Measurements from ENCODE around the gene NKAIN2. TPM values are rescaled to one million over a fixed set of nuclear protein-coding genes. Genes with fewer than 3 reads are reported as not detected.

The NKAIN2 gene
- polyA plus RNA-seq, 1 donor (not counting 4 experiments of a cell fraction or from before 2014, with no cell fraction given), result 0.13 TPM

GRCh38 chr6:124073021-124073420 is 269.4 kb downstream of the NKAIN2 start:
- FAIRE-seq (no peak), DNase-seq (ENCODE audit: low read depth, low spot score) (no peak)
- Histone ChIP-seq H3K9ac (ENCODE audit: control insufficient read depth, extremely low read depth, insufficient read depth, low read length) (no peak overlapping the region), H3K9me1 (ENCODE audit: control insufficient read depth, extremely low read depth, insufficient read depth, low read length) (no peaks in the 10 kb centered on the region), H3K9me3 (ENCODE audit: control insufficient read depth, low read depth, low read length) (no peaks in the 10 kb centered on the region), H3K4me3 (ENCODE audit: control insufficient read depth in 2 of 3, extremely low read depth in 1 of 3, insufficient read depth in 2 of 3, low read depth in 1 of 3, low read length in 3 of 3) (no peak overlapping the region), H3K27me3 (ENCODE audit: control insufficient read depth, extremely low read depth, insufficient read depth, low read length) (no peaks in the 10 kb centered on the region), H4K20me1 (ENCODE audit: control insufficient read depth, extremely low read depth, insufficient read depth, low read length) (no peaks in the 10 kb centered on the region), H3K4me2 (ENCODE audit: control insufficient read depth, extremely low read depth, insufficient read depth, low read depth, low read length) (no peak overlapping the region), H2AFZ (ENCODE audit: control insufficient read depth, low read length) (no peak overlapping the region), H3K79me2 (ENCODE audit: control insufficient read depth, insufficient read depth, low read length) (no peaks in the 10 kb centered on the region), H3K36me3 (ENCODE audit: control insufficient read depth in 2 of 2, extremely low read depth in 1 of 2, insufficient read depth in 2 of 2, low read length in 2 of 2) (no peaks in the 10 kb centered on the region), H3K27ac (ENCODE audit: control insufficient read depth, insufficient read depth, low read length) (no peak overlapping the region), H3K4me1 (ENCODE audit: control insufficient read depth, extremely low read depth, insufficient read depth, low read length) (no peaks in the 10 kb centered on the region)
- TF ChIP-seq EZH2 (IDR thresholded peaks at IDR 0.05; ENCODE audit: low read length) (no peak), CTCF (optimal IDR thresholded peaks at IDR 0.05 in 1 of 3, IDR thresholded peaks at IDR 0.05 in 1 of 3, conservative IDR thresholded peaks at IDR 0.05 in 1 of 3; ENCODE audit: extremely low read depth in 1 of 3, insufficient read depth in 2 of 3, low read length in 3 of 3) (no peak)
- dilution Hi-C loops (cut with MboI; ENCODE audit: extremely low pct_ligation_motif_present, low sequenced_read_pairs), result no loop called here

GRCh38 chr6:124073820-124074587 is 270.3 kb downstream of the NKAIN2 start:
- H3K9ac ChIP-seq (ENCODE audit: control insufficient read depth, extremely low read depth, insufficient read depth, low read length), result no peak overlapping the region
- dilution Hi-C loops (cut with MboI; ENCODE audit: extremely low pct_ligation_motif_present, low sequenced_read_pairs), result no loop called here
- no peak overlapping the region for H3K4me3 ChIP-seq (ENCODE audit: control insufficient read depth in 2 of 3, extremely low read depth in 1 of 3, insufficient read depth in 2 of 3, low read depth in 1 of 3, low read length in 3 of 3)
- H3K27me3 ChIP-seq (ENCODE audit: control insufficient read depth, extremely low read depth, insufficient read depth, low read length), result no peaks in the 10 kb centered on the region
- no peaks in the 10 kb centered on the region for H3K4me1 ChIP-seq (ENCODE audit: control insufficient read depth, extremely low read depth, insufficient read depth, low read length)
- TF ChIP-seq CTCF (optimal IDR thresholded peaks at IDR 0.05 in 1 of 3, IDR thresholded peaks at IDR 0.05 in 1 of 3, conservative IDR thresholded peaks at IDR 0.05 in 1 of 3; ENCODE audit: extremely low read depth in 1 of 3, insufficient read depth in 2 of 3, low read length in 3 of 3) (no peak), EZH2 (IDR thresholded peaks at IDR 0.05; ENCODE audit: low read length) (no peak)
- H3K9me3 ChIP-seq (ENCODE audit: control insufficient read depth, low read depth, low read length), result no peaks in the 10 kb centered on the region
- H3K79me2 ChIP-seq (ENCODE audit: control insufficient read depth, insufficient read depth, low read length), result no peaks in the 10 kb centered on the region
- FAIRE-seq, result no peak
- H3K4me2 ChIP-seq (ENCODE audit: control insufficient read depth, extremely low read depth, insufficient read depth, low read depth, low read length), result no peak overlapping the region
- H3K9me1 ChIP-seq (ENCODE audit: control insufficient read depth, extremely low read depth, insufficient read depth, low read length), result no peaks in the 10 kb centered on the region
- H3K36me3 ChIP-seq (ENCODE audit: control insufficient read depth in 2 of 2, extremely low read depth in 1 of 2, insufficient read depth in 2 of 2, low read length in 2 of 2), result no peaks in the 10 kb centered on the region
- H2AFZ ChIP-seq (ENCODE audit: control insufficient read depth, low read length), result no peak overlapping the region
- H4K20me1 ChIP-seq (ENCODE audit: control insufficient read depth, extremely low read depth, insufficient read depth, low read length), result no peaks in the 10 kb centered on the region
- H3K27ac ChIP-seq (ENCODE audit: control insufficient read depth, insufficient read depth, low read length), result no peak overlapping the region
- no peak for DNase-seq (ENCODE audit: low read depth, low spot score)
